Gastrocnemius medialis (tissue), 4 donors: ENCODE measurements around the gene CD177.

Experiments
- CTCF ChIP-seq, 5 experiments: fragments of 450-650 bp in 3 of 5; fragments of 200-600 bp in 2 of 5; sonication (generic) in 2 of 5; IDR thresholded peaks in 4 of 5; conservative IDR thresholded peaks in 1 of 5; 1 replicate in 4 of 5; 2 replicates in 1 of 5; pipeline ENCODE4 v1.5.1; 2016 to 2019; ENCODE audit warnings: antibody characterized with exemption in 5 of 5, mild to moderate bottlenecking in 3 of 5, moderate library complexity in 3 of 5
- POLR2A ChIP-seq, 2 donors: fragments of 450-650 bp; IDR thresholded peaks; one replicate each; pipeline ENCODE4 v1.6.1; 2017; ENCODE audit warnings: antibody characterized with exemption in 2 of 2, mild to moderate bottlenecking in 2 of 2, moderate library complexity in 2 of 2

- TF ChIP-seq CTCF (IDR thresholded peaks at IDR 0.05 in 4 of 5, conservative IDR thresholded peaks at IDR 0.05 in 1 of 5) (no peak), POLR2A (IDR thresholded peaks at IDR 0.05) (no peak)
Observed at GRCh38 chr19:43371909-43372308, 18.4 kb downstream of the CD177 start.
